Fibroblast of lung (primary cell): ENCODE data around the gene ALKBH8.

Source experiments
- EZH2 ChIP-seq: IDR thresholded peaks from 2 replicates; pipeline ENCODE4 v1.5.1; 2012; ENCODE audit warnings: low read length, control low read depth, mild to moderate bottlenecking; ENCODE audit errors: missing control alignments
- TF ChIP-seq, protein P1 (sequence below), 2 donors: IDR thresholded peaks in 1 of 2; conservative IDR thresholded peaks in 1 of 2; 1 replicate in 1 of 2; 2 replicates in 1 of 2; pipeline ENCODE4 v1.5.1; 2011 to 2012; ENCODE audit warnings: low read length in 2 of 2, control low read depth in 1 of 2, inconsistent platforms in 1 of 2, low read depth in 1 of 2, mild to moderate bottlenecking in 1 of 2

DNA sequence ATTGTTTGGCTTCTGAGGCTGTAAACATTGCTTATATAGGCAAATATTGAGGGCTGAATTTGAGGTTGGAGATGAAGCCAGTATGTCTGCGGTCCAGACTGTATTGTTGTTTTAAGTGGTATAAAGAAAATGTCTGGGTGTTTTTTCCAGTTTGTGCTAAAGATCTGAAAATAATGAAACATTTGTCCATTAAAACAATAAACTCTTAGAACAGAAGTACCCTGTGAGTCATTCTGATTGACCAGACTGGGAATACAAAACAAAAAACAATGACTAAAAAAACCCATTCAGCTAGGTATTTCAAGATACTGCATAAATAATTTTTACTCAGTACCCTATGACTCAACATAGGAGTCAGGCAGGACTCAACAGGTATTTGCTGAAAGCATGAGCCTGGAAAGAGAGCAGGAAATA, 20.4 kb downstream of the ALKBH8 start:
- TF ChIP-seq, protein P1, sequence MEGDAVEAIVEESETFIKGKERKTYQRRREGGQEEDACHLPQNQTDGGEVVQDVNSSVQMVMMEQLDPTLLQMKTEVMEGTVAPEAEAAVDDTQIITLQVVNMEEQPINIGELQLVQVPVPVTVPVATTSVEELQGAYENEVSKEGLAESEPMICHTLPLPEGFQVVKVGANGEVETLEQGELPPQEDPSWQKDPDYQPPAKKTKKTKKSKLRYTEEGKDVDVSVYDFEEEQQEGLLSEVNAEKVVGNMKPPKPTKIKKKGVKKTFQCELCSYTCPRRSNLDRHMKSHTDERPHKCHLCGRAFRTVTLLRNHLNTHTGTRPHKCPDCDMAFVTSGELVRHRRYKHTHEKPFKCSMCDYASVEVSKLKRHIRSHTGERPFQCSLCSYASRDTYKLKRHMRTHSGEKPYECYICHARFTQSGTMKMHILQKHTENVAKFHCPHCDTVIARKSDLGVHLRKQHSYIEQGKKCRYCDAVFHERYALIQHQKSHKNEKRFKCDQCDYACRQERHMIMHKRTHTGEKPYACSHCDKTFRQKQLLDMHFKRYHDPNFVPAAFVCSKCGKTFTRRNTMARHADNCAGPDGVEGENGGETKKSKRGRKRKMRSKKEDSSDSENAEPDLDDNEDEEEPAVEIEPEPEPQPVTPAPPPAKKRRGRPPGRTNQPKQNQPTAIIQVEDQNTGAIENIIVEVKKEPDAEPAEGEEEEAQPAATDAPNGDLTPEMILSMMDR (conservative IDR thresholded peaks at IDR 0.05 in 1 of 2, IDR thresholded peaks at IDR 0.05 in 1 of 2; ENCODE audit: low read depth in 1 of 2, low read length in 2 of 2) = no peak
- no peak for TF ChIP-seq EZH2
